GM12864 (cell line): ENCODE data around the gene IGSF3.

ENCODE experiments used
- DNase-seq: peaks from one replicate; pipeline ENCODE4 v3.0.0-alpha.2; 2011; ENCODE audit warnings: low read depth
- H3K4me3 ChIP-seq: 2 replicates; pipeline ENCODE4 v1.5.1; 2011; ENCODE audit warnings: mild to moderate bottlenecking, low read depth, low read length, control low read depth
- CTCF ChIP-seq: IDR thresholded peaks from 2 replicates; pipeline ENCODE4 v1.5.1; 2011; ENCODE audit warnings: low read depth, mild to moderate bottlenecking, moderate library complexity, low read length, control low read depth, inconsistent platforms; ENCODE audit errors: missing control alignments

Gene IGSF3

GRCh38 chr1:116580446-116581322, 86.8 kb downstream of the IGSF3 start:
- no peak for DNase-seq
- H3K4me3 ChIP-seq, result no peak overlapping the region
- TF ChIP-seq CTCF, result no peak

- no peak for TF ChIP-seq CTCF
- no peak for DNase-seq
- no peak overlapping the region for H3K4me3 ChIP-seq
Measured at GRCh38 chr1:116579259-116579875, 88.2 kb downstream of the IGSF3 start.

GRCh38 chr1:116578581-116578980, 89.0 kb downstream of the IGSF3 start:
- no peak for DNase-seq
- H3K4me3 ChIP-seq, result no peak overlapping the region
- no peak for TF ChIP-seq CTCF

- DNase-seq, result no peak
- TF ChIP-seq CTCF, result no peak
- no peak overlapping the region for H3K4me3 ChIP-seq
Measured at GRCh38 chr1:116577759-116578314, 89.7 kb downstream of the IGSF3 start.

GRCh38 chr1:116574581-116575291, 92.8 kb downstream of the IGSF3 start:
- no peak overlapping the region for H3K4me3 ChIP-seq
- TF ChIP-seq CTCF, result peak; percentile 88

GRCh38 chr1:116573431-116574095, 94.0 kb downstream of the IGSF3 start:
- DNase-seq, result no peak
- no peak for TF ChIP-seq CTCF
- H3K4me3 ChIP-seq, result no peak overlapping the region

More at GRCh38 chr1:116574581-116575291, 92.8 kb downstream of the IGSF3 start:
- no peak for DNase-seq
